Measurements from ENCODE around the gene SEZ6. TPM values are rescaled to one million over a fixed set of nuclear protein-coding genes. Genes with fewer than 3 reads are reported as not detected.

The SEZ6 gene
- total RNA-seq, 4 donors from 2014 or later: not detected

DNA sequence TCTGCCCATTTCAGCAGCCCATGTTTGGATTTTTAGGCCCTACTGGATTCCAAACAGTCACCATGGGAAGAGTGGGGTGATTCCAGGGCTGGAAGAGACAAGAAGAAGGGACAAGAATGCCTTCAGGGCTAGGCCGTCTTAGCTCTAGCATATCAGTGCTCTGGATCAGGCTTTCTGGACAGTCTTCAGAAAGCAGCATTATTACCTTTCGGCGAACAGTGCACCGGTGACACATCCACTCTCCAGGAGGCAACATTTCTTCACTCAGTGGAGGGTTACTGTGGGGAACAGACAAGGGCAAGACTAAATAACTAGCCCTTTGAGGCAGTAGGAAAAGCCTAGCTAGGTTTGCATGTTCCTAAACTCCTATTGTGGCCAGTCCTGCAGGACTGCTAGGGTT is 79.0 kb downstream of the SEZ6 start:
- H3K27me3 ChIP-seq: no peaks in the 10 kb centered on the region
- H3K9me3 ChIP-seq: no peaks in the 10 kb centered on the region
- H3K4me3 ChIP-seq: no peak overlapping the region
- no peak for DNase-seq (ENCODE audit: low spot score in 2 of 2)
- H3K36me3 ChIP-seq: peaks cover 32% of the 10 kb centered on the region
- H3K27ac ChIP-seq: no peak overlapping the region
- TF ChIP-seq POLR2A (IDR thresholded peaks at IDR 0.05): no peak
- TF ChIP-seq, protein P1, sequence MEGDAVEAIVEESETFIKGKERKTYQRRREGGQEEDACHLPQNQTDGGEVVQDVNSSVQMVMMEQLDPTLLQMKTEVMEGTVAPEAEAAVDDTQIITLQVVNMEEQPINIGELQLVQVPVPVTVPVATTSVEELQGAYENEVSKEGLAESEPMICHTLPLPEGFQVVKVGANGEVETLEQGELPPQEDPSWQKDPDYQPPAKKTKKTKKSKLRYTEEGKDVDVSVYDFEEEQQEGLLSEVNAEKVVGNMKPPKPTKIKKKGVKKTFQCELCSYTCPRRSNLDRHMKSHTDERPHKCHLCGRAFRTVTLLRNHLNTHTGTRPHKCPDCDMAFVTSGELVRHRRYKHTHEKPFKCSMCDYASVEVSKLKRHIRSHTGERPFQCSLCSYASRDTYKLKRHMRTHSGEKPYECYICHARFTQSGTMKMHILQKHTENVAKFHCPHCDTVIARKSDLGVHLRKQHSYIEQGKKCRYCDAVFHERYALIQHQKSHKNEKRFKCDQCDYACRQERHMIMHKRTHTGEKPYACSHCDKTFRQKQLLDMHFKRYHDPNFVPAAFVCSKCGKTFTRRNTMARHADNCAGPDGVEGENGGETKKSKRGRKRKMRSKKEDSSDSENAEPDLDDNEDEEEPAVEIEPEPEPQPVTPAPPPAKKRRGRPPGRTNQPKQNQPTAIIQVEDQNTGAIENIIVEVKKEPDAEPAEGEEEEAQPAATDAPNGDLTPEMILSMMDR (IDR thresholded peaks at IDR 0.05): no peak
- no peak for TF ChIP-seq EP300 (IDR thresholded peaks at IDR 0.05)
- TF ChIP-seq POLR2AphosphoS5 (IDR thresholded peaks at IDR 0.05): no peak
- H3K4me1 ChIP-seq: no peaks in the 10 kb centered on the region
- 93% methylated on average over 4 of the region's 4 CpGs for WGBS

DNA sequence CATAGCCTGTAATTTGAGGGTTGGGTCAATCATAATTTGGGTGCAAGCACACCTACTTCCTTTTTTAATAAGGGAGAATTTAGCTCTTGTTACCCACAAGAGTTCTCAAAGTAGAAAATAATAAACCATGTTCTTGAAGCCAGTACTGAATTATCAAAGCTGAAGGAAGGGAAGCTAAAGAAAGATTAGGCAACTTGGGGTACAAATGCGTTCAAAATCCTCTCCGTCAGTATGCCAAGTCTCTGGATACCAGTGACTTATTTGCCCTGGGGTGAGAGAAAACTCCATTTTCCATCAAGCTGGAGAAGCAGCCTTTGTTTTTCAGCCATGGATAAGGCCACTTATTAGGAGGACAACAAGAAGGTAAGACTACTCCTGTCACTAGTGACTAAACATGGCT is 79.5 kb downstream of the SEZ6 start:
- no peak for DNase-seq (ENCODE audit: low spot score in 2 of 2)
- no peak for TF ChIP-seq EP300 (IDR thresholded peaks at IDR 0.05)
- TF ChIP-seq, protein P1 (IDR thresholded peaks at IDR 0.05): no peak
- TF ChIP-seq POLR2A (IDR thresholded peaks at IDR 0.05): no peak
- no peak for TF ChIP-seq POLR2AphosphoS5 (IDR thresholded peaks at IDR 0.05)
- no peaks in the 10 kb centered on the region for H3K9me3 ChIP-seq
- 77% methylated on average over 2 of the region's 2 CpGs for WGBS
- no peak overlapping the region for H3K27ac ChIP-seq
- H3K36me3 ChIP-seq: peaks cover 36% of the 10 kb centered on the region
- H3K4me1 ChIP-seq: no peaks in the 10 kb centered on the region
- H3K4me3 ChIP-seq: no peak overlapping the region
- H3K27me3 ChIP-seq: no peaks in the 10 kb centered on the region

DNA sequence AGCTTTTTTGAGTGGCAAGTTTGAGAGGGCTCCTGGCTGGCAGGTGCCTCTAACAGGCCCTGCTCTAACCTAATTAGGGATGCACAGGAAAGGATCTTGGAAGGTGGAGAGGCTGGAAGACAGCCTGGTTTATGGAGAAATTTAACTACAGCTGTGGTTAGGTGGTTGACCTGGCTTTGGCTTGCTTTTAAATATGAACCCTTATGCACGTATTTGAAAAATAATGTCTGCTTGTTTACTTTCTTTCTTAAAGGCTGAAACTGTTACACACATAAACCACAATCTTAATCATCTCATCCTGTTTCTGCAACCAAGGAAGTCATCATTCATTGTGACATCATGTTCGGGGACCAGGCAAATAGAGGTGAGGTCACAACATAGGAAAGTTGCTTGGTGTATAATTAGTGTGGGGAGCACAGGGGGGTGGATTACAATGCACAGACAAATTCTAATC is 79.9 kb downstream of the SEZ6 start:
- TF ChIP-seq EP300 (IDR thresholded peaks at IDR 0.05) (no peak), POLR2A (IDR thresholded peaks at IDR 0.05) (no peak), POLR2AphosphoS5 (IDR thresholded peaks at IDR 0.05) (no peak)
- TF ChIP-seq, protein P1 (IDR thresholded peaks at IDR 0.05): no peak
- Histone ChIP-seq H3K27ac (no peak overlapping the region), H3K27me3 (no peaks in the 10 kb centered on the region), H3K4me3 (no peak overlapping the region), H3K4me1 (no peaks in the 10 kb centered on the region), H3K9me3 (no peaks in the 10 kb centered on the region), H3K36me3 (peaks cover 40% of the 10 kb centered on the region)
- no peak for DNase-seq (ENCODE audit: low spot score in 2 of 2)
- 25% methylated on average over 2 of the region's 2 CpGs for WGBS

DNA sequence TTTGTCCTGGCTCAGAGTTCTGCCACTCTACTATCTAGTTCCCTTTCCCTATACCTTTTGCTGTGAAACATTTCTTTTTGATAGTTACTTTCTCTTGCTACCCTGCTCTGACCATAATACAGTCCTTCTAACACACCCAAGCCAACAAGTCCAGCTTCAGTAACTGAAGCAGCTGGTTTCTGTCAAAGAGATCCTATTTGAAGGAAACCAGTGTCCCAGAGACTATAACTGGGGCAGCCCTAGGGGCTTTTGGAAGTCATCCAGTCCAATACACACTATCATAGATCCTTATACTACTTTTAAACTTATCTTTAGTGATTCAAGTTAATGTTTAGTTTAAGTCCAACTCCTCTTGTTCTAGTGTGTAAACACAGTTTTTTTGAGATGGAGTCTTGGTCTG is 85.6 kb downstream of the SEZ6 start:
- H3K36me3 ChIP-seq: peaks cover 96% of the 10 kb centered on the region

DNA sequence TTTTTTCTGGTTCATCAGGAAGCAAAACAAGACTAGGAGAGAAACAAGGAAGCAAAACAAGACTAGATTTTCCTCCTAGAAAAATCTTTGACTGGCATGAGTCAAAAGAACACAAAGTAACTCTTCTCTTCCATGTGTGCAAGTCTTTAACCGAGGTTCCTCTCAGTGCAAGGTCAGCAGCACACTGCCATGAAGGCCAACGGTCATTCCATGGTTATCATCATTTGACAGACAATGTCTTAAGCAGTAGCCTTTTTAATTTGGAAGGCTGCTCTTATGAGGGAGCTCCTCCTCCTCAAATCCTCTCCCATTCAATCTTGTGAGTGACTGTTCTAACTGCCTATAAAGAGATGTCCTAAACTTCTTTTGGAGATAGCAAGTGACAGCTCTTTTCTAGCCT is 87.5 kb downstream of the SEZ6 start:
- WGBS: 80% methylated on average over 2 of the region's 2 CpGs

More for the DNA sequence above, 85.6 kb downstream of the SEZ6 start:
- no peak overlapping the region for H3K27ac ChIP-seq
- peaks cover 8% of the 10 kb centered on the region for H3K4me1 ChIP-seq
- no peak overlapping the region for H3K4me3 ChIP-seq
- no peak for TF ChIP-seq POLR2A (IDR thresholded peaks at IDR 0.05)
- no peak for TF ChIP-seq EP300 (IDR thresholded peaks at IDR 0.05)
- TF ChIP-seq POLR2AphosphoS5 (IDR thresholded peaks at IDR 0.05): no peak
- TF ChIP-seq, protein P1 (IDR thresholded peaks at IDR 0.05): no peak
- H3K9me3 ChIP-seq: no peaks in the 10 kb centered on the region
- no peaks in the 10 kb centered on the region for H3K27me3 ChIP-seq
- no peak for DNase-seq (ENCODE audit: low spot score in 2 of 2)

More for the DNA sequence above, 87.5 kb downstream of the SEZ6 start:
- Histone ChIP-seq H3K9me3 (no peaks in the 10 kb centered on the region), H3K4me3 (no peak overlapping the region), H3K27ac (no peak overlapping the region), H3K4me1 (peaks cover 8% of the 10 kb centered on the region), H3K36me3 (peaks cover 97% of the 10 kb centered on the region), H3K27me3 (no peaks in the 10 kb centered on the region)
- no peak for DNase-seq (ENCODE audit: low spot score in 2 of 2)
- TF ChIP-seq POLR2AphosphoS5 (IDR thresholded peaks at IDR 0.05) (no peak), EP300 (IDR thresholded peaks at IDR 0.05) (no peak), POLR2A (IDR thresholded peaks at IDR 0.05) (no peak)
- TF ChIP-seq, protein P1 (IDR thresholded peaks at IDR 0.05): no peak
